ENCODE measurements around the gene ZFP3. TPM values are rescaled to one million over a fixed set of nuclear protein-coding genes. Genes with fewer than 3 reads are reported as not detected.
"Not testable (repeated sequence)": the region's sequence is repeated elsewhere in the genome, so short reads cannot be mapped to it uniquely, and the experiment has no call there.

ZFP3 gene
- total RNA-seq, 1 donor from 2014 or later = 0.77 TPM

- no peak for DNase-seq (ENCODE audit: low read depth in 2 of 2)
These were observed 524 bp upstream of the ZFP3 start for GRCh38 chr17:5077781-5078105.

DNA sequence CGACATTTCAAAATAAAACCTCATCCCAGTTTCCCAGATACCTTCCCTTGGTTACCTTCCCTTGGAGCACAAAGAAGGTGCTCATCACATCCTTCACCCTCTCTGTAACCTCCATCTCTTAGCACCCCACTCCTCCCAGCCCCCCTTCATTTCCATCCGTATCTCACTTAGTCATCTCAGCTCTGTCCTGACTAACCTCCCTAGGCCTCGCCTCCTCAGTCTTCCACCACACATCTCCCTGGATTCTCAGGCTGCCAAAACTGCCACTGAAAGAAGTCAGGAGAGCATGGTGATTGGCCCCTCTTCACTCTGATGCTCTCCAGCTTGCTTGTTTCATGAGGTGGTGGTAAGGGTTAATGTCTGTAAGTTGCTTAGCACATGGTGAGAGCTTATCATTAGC, 2.3 kb downstream of the ZFP3 start:
- DNase-seq (ENCODE audit: low read depth in 2 of 2) = no peak

GRCh38 chr17:5092218-5093010, 14.1 kb downstream of the ZFP3 start:
- DNase-seq (ENCODE audit: low read depth in 2 of 2) = no peak

- no peak for DNase-seq (ENCODE audit: low read depth in 2 of 2)
These were observed 18.4 kb downstream of the ZFP3 start for GRCh38 chr17:5096731-5097100.

GRCh38 chr17:5097101-5097834, 19.0 kb downstream of the ZFP3 start:
- DNase-seq (ENCODE audit: low read depth in 2 of 2) = no peak

GRCh38 chr17:5099271-5099670, 21.0 kb downstream of the ZFP3 start:
- DNase-seq (ENCODE audit: low read depth in 2 of 2) = no peak

- DNase-seq (ENCODE audit: low read depth in 2 of 2) = no peak
These were observed 22.6 kb downstream of the ZFP3 start for GRCh38 chr17:5100832-5101231.

GRCh38 chr17:5110816-5111215, 32.5 kb downstream of the ZFP3 start:
- DNase-seq (ENCODE audit: low read depth in 2 of 2) = no peak

DNA sequence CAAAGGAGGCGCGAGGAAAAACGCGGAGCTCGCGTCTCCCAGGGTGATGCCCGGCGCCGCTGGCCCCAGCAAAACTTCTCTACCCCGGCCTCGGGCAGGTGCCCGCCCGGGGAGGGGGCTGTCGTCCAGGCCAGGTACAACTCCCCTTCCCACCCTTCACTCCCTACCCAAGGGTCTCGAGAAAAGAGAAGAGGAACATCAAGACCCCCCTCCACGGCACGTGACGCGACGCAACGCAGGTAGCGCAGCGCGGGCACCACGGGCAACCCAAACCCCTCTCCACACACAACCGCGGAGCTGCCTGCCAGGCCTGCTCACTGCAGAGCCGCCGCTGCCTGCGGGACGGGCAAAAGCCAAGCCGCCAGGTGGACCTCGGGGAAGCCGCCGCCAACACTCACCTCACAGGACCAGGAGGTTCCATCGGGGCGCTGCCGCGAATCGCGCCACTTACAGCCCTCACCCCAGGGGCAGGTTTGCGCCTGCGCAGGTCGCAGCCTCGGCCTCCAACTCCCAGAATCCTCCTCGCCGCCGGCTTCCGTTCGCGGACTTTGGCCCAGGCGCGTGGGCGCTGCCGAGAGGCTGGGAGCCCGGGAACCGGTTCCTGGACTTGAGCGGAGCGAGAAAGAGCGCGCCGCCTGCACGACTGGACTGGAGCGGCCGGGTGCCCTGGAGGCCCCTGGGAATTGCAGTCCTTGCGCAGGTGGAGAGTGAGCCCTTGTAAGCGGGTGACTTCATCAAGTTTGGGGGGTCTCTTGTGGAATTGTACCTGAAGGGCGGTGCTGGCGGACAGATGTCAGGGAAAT, 33.3 kb downstream of the ZFP3 start, which contains the start of gene ZNF232:
Gene ZNF232, minus strand, starts transcription at position 477 of the 803 bp plus-strand sequence. Its CDS starts 56 bp downstream, at position 421.
- peak; percentile 85 to 93 for DNase-seq (ENCODE audit: low read depth in 2 of 2)

DNA sequence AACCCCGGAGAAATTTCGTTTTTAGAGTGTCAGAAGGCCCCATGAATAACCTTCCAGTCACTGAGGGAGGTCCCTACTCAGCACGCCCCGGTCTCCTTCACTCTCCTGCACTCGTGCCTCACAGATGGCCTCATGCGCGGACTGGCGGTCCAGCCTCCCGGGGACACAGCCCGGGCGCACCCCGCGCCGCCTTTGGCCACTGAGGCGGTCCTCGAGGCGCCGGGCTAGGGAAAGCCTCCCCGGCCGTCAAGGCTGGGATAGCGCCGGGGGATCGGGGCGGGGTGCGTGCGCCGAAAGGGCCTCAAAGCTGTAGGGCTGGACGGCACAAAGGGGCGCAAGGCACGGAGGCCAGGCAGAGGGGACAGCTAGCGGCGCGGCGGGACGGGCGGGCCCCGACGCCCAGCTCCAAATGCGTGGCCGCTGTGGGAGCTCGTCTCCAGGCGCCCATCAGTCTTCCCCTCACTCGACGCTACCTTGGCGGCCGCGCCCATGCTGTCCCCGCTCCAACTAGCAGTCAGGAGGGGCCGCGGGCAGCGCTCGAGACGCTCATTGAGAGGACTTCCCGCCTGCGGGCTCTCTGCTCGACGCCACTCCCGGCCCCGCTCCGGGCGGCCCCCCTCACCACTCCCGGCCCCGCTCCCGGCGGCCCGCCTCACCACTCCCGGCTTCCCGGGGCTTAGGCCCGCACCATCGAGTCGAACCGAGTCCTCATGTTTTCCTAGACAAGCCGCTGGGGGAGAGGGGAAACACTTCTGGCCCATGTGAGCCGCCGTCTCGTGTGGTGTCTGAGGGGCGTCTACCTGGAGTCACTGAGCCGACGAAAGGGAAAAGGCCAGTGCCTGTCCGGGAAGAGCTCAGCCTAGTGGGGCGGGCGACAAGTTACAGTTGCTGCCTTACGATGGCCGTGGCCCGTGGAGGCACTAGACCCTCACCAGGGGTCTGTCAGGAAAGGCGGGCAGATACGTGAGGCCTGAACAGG, 37.7 kb downstream of the ZFP3 start, which contains the start of gene USP6:
Gene USP6, plus strand, starts transcription at position 360 of the 979 bp plus-strand sequence. CDS start 14,336 bp downstream, outside the sequence.
- DNase-seq (ENCODE audit: low read depth in 2 of 2) = no peak

- DNase-seq (ENCODE audit: low read depth in 2 of 2) = no peak
These were observed 40.0 kb downstream of the ZFP3 start for GRCh38 chr17:5118219-5118618.

DNA sequence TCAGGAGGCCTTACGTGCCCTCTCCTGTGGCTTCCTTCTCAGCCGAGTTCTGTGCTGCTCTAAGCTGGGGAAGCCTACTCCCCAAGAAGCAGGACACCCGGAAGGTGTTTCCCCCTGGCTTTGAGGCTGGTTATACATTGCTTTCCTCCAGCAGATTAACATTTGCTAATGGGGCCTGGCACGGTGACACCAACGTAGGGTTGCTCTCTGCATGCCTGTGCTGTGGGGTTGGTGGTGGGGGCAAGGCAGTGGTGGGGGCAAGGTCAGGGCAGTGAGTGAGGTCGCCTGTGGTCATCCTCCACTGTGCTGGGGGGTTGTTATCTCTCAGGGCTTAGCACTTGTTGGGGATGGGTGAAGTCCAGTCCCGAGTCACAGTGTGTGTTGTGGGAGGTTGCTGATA, 41.8 kb downstream of the ZFP3 start:
- DNase-seq (ENCODE audit: low read depth in 2 of 2) = no peak

GRCh38 chr17:5120436-5121185, 42.3 kb downstream of the ZFP3 start:
- not testable (repeated sequence) for DNase-seq (ENCODE audit: low read depth in 2 of 2)

DNA sequence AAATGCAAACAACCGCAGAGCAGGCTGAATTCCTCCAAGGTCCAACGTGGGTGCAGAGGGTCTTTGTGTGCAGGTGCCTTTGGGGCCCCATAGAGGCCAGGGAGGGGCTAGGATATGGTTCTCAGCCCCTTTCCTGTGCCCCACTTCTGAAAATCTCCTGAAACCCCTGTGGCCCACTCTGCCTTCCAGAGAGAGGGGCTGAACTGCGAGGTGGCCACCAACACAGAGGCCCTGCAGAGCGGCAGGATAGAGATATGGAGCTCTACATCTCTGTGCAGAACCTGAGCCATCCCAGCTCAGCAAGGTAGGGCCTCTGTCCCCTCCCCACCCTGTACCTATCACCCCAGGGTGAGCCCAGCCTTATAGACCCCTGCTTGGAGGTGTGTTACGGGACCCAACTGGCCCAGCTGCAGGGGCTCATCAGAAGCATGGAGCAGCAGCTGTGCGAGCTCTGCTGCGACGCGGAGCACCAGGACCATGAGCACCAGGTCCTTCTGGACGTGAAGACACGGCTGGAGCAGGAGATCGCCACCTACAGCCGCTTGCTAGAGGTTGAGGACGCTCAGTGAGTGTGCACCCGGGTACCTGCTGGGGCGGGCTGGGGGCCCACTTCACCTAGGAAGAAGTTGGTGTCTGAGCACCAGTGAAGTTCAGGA, 43.0 kb downstream of the ZFP3 start:
- DNase-seq (ENCODE audit: low read depth in 2 of 2) = no peak

DNA sequence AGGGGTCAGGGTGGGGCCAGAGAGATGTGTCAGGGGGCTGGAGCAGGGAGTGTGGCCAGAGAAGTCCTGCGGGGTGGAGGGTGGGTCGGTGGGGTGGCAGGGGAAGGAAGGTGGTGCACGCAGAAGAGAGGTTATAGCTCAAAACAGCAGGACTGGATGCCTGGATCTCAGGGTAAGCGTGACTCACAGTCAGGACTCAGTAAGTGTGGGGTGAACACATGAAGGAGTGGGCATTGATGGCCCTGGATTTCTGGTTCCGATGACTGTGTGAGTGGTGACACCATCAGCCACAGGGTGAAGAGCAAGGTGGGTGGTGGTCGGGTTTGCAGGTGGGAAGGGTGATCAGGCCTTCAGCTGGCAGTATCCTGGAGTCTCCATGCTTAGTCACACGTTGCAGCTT, 43.8 kb downstream of the ZFP3 start:
- DNase-seq (ENCODE audit: low read depth in 2 of 2) = not testable (repeated sequence)

GRCh38 chr17:5122586-5123342, 44.5 kb downstream of the ZFP3 start:
- no peak for DNase-seq (ENCODE audit: low read depth in 2 of 2)

GRCh38 chr17:5123343-5124124, 45.3 kb downstream of the ZFP3 start:
- no peak for DNase-seq (ENCODE audit: low read depth in 2 of 2)

Measured in dermis microvascular lymphatic vessel endothelial cell (primary cell).